ENCODE data around the gene SRRM2. TPM values are rescaled to one million over a fixed set of nuclear protein-coding genes. Genes with fewer than 3 reads are reported as not detected.

Gene SRRM2
- total and polyA plus RNA-seq, 2 experiments from 2014 or later: 42.6 to 202 TPM

DNA sequence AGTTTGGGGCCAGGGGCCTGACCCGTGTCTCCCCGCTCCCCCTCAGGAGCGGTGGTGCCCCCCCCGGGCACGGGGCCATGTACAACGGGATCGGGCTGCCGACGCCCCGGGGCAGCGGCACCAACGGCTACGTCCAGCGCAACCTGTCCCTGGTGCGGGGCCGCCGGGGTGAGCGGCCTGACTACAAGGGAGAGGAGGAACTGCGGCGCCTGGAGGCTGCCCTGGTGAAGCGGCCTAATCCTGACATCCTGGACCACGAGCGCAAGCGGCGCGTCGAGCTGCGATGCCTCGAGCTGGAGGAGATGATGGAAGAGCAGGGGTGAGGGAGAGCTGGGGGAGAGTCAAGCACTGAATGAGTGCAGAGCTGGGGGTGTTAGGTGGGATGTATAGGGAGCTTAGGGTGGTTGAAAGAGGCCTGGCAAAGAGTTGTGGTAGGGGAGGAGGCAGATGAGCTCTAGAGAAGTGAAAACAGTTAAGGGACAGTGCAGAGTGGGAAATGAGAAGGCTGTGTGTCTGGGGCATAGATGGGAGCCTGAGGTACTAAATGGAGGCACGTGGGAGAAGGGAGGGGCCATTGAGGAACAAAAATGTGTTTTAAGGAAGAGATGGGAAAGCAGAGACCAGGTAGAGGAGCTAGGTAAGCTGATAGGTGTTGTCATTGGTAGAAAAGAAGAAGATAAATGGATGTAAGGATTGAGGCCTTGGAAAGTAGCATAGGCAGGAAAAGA lies 4.0 kb downstream of the SRRM2 start:
- Histone ChIP-seq H3K4me3 (no peak overlapping the region), H3K27ac (no peak overlapping the region), H4K20me1 (ENCODE audit: insufficient read depth) (peaks cover 50% of the 10 kb centered on the region), H3K36me3 (ENCODE audit: low read depth) (peaks cover 39% of the 10 kb centered on the region), H3K79me2 (ENCODE audit: insufficient read depth) (peaks cover 90% of the 10 kb centered on the region), H3K9me3 (ENCODE audit: low read depth) (no peaks in the 10 kb centered on the region), H3K9me2 (ENCODE audit: insufficient read depth) (no peaks in the 10 kb centered on the region), H3F3A (ENCODE audit: insufficient read depth) (peaks cover 64% of the 10 kb centered on the region), H3K27me3 (replicated peaks; ENCODE audit: insufficient read depth) (no peaks in the 10 kb centered on the region), H3K9ac (no peak overlapping the region), H2AFZ (no peak overlapping the region), H3K4me2 (ENCODE audit: unreplicated experiment) (no peak overlapping the region), H3K4me1 (ENCODE audit: insufficient read depth) (peaks cover 22% of the 10 kb centered on the region)
- no peak for TF ChIP-seq EZH2 (IDR thresholded peaks at IDR 0.05; ENCODE audit: insufficient read depth, poor library complexity, severe bottlenecking)
- TF ChIP-seq EZH2phosphoT487 (IDR thresholded peaks at IDR 0.05; ENCODE audit: insufficient read depth, low read depth): no peak
- 86 to 91% methylated on average over 23 to 30 of the region's 30 CpGs for WGBS, 2 experiments (ENCODE audit: low coverage in 1 of 2, low lambda C conversion rate in 2 of 2, missing lambda C conversion rate in 2 of 2)
- DNase-seq: no peak
- in situ Hi-C loops (cut with MboI): no loop called here

DNA sequence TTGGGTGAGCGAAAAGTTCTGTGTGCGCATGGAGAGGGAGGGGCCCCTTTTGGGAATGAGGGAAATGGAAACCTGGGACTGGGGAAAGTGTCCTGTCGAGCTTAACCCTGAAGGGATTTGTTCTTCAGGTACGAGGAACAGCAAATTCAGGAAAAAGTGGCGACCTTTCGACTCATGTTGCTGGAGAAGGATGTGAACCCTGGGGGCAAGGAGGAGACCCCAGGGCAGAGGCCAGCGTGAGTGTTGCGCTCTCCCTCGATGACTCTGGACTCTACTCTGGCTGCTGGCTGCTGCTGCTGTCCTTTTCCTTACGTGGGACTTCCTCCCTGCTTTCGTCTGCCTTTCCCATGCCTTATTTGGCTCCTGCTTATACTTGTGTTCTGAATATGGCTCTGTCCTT lies 4.9 kb downstream of the SRRM2 start:
- Histone ChIP-seq H3K4me3 (no peak overlapping the region), H3K9ac (no peak overlapping the region), H3K9me3 (ENCODE audit: low read depth) (no peaks in the 10 kb centered on the region), H3K79me2 (ENCODE audit: insufficient read depth) (peaks cover 95% of the 10 kb centered on the region), H3K27me3 (replicated peaks; ENCODE audit: insufficient read depth) (no peaks in the 10 kb centered on the region), H3K9me2 (ENCODE audit: insufficient read depth) (no peaks in the 10 kb centered on the region), H3K4me2 (ENCODE audit: unreplicated experiment) (no peak overlapping the region), H3K36me3 (ENCODE audit: low read depth) (peaks cover 48% of the 10 kb centered on the region), H3K4me1 (ENCODE audit: insufficient read depth) (peaks cover 18% of the 10 kb centered on the region), H2AFZ (no peak overlapping the region), H4K20me1 (ENCODE audit: insufficient read depth) (peaks cover 50% of the 10 kb centered on the region), H3K27ac (no peak overlapping the region), H3F3A (ENCODE audit: insufficient read depth) (peaks cover 64% of the 10 kb centered on the region)
- TF ChIP-seq EZH2 (IDR thresholded peaks at IDR 0.05; ENCODE audit: insufficient read depth, poor library complexity, severe bottlenecking) (no peak), EZH2phosphoT487 (IDR thresholded peaks at IDR 0.05; ENCODE audit: insufficient read depth, low read depth) (no peak)
- DNase-seq: no peak
- in situ Hi-C loops (cut with MboI): no loop called here
- 92 to 95% methylated on average over 11 of the region's 11 CpGs for WGBS, 2 experiments (ENCODE audit: low coverage in 1 of 2, low lambda C conversion rate in 2 of 2, missing lambda C conversion rate in 2 of 2)

DNA sequence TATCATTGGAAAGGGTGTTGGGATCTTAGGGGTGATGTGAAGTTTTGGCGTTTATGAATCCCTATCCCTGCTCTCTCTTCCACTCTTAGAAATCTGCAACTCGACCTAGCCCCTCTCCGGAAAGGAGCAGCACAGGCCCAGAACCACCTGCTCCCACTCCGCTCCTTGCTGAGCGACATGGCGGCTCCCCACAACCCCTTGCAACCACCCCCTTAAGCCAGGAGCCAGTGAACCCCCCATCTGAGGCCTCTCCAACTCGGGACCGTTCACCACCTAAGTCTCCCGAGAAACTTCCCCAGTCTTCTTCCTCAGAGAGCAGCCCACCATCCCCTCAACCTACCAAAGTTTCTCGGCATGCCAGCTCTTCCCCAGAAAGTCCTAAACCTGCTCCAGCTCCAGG lies 9.0 kb downstream of the SRRM2 start:
- no peak for TF ChIP-seq EZH2phosphoT487 (IDR thresholded peaks at IDR 0.05; ENCODE audit: insufficient read depth, low read depth)
- no peak for TF ChIP-seq EZH2 (IDR thresholded peaks at IDR 0.05; ENCODE audit: insufficient read depth, poor library complexity, severe bottlenecking)
- Histone ChIP-seq H3K27me3 (replicated peaks; ENCODE audit: insufficient read depth) (no peaks in the 10 kb centered on the region), H3K79me2 (ENCODE audit: insufficient read depth) (peaks cover 100% of the 10 kb centered on the region), H3F3A (ENCODE audit: insufficient read depth) (peaks cover 57% of the 10 kb centered on the region), H4K20me1 (ENCODE audit: insufficient read depth) (peaks cover 25% of the 10 kb centered on the region; the same call in 1 of the 2 replicates), H3K27ac (no peak overlapping the region), H3K9me3 (ENCODE audit: low read depth) (no peaks in the 10 kb centered on the region), H3K9me2 (ENCODE audit: insufficient read depth) (no peaks in the 10 kb centered on the region), H3K4me1 (ENCODE audit: insufficient read depth) (0 out of 2 replicates have a peak, but pooled peaks cover 4% of the 10 kb centered on the region), H3K9ac (no peak overlapping the region), H3K36me3 (ENCODE audit: low read depth) (peaks cover 90% of the 10 kb centered on the region), H2AFZ (no peak overlapping the region), H3K4me2 (ENCODE audit: unreplicated experiment) (no peak overlapping the region), H3K4me3 (no peak overlapping the region)
- in situ Hi-C loops (cut with MboI): no loop called here
- DNase-seq: no peak
- WGBS, 2 experiments (ENCODE audit: low coverage in 1 of 2, low lambda C conversion rate in 2 of 2, missing lambda C conversion rate in 2 of 2): 98 to 99% methylated on average over 10 of the region's 10 CpGs

DNA sequence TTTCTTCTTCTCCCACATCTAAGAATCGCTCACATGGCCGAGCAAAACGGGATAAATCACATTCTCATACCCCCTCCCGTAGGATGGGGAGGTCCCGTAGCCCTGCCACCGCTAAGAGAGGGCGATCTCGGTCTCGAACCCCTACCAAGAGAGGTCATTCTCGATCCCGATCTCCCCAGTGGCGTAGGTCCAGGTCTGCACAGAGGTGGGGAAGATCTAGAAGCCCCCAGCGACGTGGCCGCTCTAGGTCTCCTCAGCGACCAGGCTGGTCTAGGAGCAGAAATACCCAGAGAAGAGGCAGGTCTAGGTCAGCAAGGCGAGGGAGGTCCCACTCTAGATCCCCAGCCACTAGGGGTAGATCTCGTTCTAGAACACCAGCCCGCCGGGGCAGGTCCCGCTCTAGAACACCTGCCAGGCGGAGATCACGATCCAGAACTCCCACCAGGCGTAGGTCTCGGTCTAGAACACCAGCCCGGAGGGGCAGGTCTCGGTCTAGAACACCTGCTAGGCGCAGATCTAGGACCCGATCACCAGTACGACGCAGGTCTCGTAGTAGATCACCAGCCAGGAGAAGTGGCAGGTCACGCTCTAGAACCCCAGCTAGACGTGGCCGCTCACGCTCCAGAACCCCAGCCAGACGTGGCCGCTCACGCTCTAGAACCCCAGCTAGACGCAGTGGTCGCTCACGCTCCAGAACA lies 9.6 kb downstream of the SRRM2 start:
- H3K4me2 ChIP-seq (ENCODE audit: unreplicated experiment): no peak overlapping the region
- no peak overlapping the region for H3K27ac ChIP-seq
- no peaks in the 10 kb centered on the region for H3K27me3 ChIP-seq (replicated peaks; ENCODE audit: insufficient read depth)
- H3K9me2 ChIP-seq (ENCODE audit: insufficient read depth): no peaks in the 10 kb centered on the region
- no peak for TF ChIP-seq EZH2phosphoT487 (IDR thresholded peaks at IDR 0.05; ENCODE audit: insufficient read depth, low read depth)
- peaks cover 53% of the 10 kb centered on the region for H3F3A ChIP-seq (ENCODE audit: insufficient read depth)
- 96 to 97% methylated on average over 42 of the region's 42 CpGs for WGBS, 2 experiments (ENCODE audit: low coverage in 1 of 2, low lambda C conversion rate in 2 of 2, missing lambda C conversion rate in 2 of 2)
- no peak overlapping the region for H3K4me3 ChIP-seq
- H3K9ac ChIP-seq: no peak overlapping the region
- H3K36me3 ChIP-seq (ENCODE audit: low read depth): peaks cover 95% of the 10 kb centered on the region
- H3K79me2 ChIP-seq (ENCODE audit: insufficient read depth): peaks cover 100% of the 10 kb centered on the region
- no peak overlapping the region for H2AFZ ChIP-seq
- 0 out of 2 replicates have a peak, but pooled peaks cover 4% of the 10 kb centered on the region for H3K4me1 ChIP-seq (ENCODE audit: insufficient read depth)
- no peak for DNase-seq
- no peaks in the 10 kb centered on the region for H3K9me3 ChIP-seq (ENCODE audit: low read depth)
- peaks cover 19% of the 10 kb centered on the region; the same call in 1 of the 2 replicates for H4K20me1 ChIP-seq (ENCODE audit: insufficient read depth)
- in situ Hi-C loops (cut with MboI): no loop called here

Data from GM23248 (cell line).